Osteocyte (in vitro differentiated cells): Measurements from ENCODE around the gene CTSD. TPM values are rescaled to one million over a fixed set of nuclear protein-coding genes. Genes with fewer than 3 reads are reported as not detected.

Source experiments
- DNase-seq: peaks from one replicate; pipeline ENCODE4 v3.0.0; 2021; ENCODE audit warnings: mixed read lengths; ENCODE audit not compliant: unreplicated experiment; ENCODE audit errors: extremely low spot score
- H3K27ac Mint-ChIP-seq: one replicate; pipeline ENCODE4 v1.8.0; 2021; ENCODE audit warnings: mild to moderate bottlenecking, mixed read lengths; ENCODE audit not compliant: unreplicated experiment
- H3K27me3 Mint-ChIP-seq: one replicate; pipeline ENCODE4 v1.8.0; 2021; ENCODE audit warnings: mixed read lengths; ENCODE audit not compliant: unreplicated experiment
- H3K36me3 Mint-ChIP-seq: one replicate; pipeline ENCODE4 v1.8.0; 2021; ENCODE audit warnings: mixed read lengths; ENCODE audit not compliant: unreplicated experiment
- H3K4me1 Mint-ChIP-seq: one replicate; pipeline ENCODE4 v1.8.0; 2021; ENCODE audit warnings: mixed read lengths; ENCODE audit not compliant: unreplicated experiment
- H3K4me3 Mint-ChIP-seq: one replicate; pipeline ENCODE4 v1.8.0; 2021; ENCODE audit warnings: mild to moderate bottlenecking, moderate library complexity, mixed read lengths; ENCODE audit not compliant: unreplicated experiment
- H3K9me3 Mint-ChIP-seq: one replicate; pipeline ENCODE4 v1.8.0; 2021; ENCODE audit warnings: mixed read lengths; ENCODE audit not compliant: unreplicated experiment
- total RNA-seq: library from RNA; stranded (reverse); gene quantifications from 2 replicates; pipeline ENCODE4 v1.2.1, GENCODE V29; 2021
- TF ChIP-seq, protein P1 (sequence below): fragments of 200-600 bp; sonication (generic); IDR thresholded peaks from 2 replicates; pipeline ENCODE4 v1.5.0; 2021; ENCODE audit warnings: antibody characterized with exemption, mild to moderate bottlenecking, moderate library complexity

Gene CTSD
- total RNA-seq, 1 donor from 2014 or later: 2,062 TPM

DNA sequence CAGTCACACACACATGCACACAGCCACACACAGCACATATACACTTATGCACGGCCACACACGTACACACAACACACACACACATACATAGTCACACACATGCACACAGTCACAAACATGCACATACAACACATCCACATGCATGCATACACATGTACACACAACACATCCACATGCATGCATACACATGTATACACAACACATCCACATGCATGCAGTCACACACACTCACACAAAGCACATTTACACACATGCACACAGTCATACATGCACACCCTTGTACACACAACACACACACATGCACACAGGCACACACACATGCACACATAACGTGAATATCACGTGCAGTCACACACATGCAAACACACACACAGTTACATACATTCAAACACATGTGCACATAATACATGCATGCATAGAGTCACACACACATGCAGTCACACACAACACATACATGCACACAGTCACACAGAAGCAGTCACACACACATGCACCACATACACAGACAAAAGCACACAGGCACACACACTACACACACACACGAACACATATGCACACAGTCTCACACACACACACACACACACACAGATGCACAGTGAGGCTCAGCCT is 32.2 kb downstream of the CTSD start:
- peaks cover 65% of the 10 kb centered on the region for H3K27me3 Mint-ChIP-seq
- no peak for DNase-seq
- no peaks in the 10 kb centered on the region for H3K36me3 Mint-ChIP-seq
- H3K4me1 Mint-ChIP-seq: peaks cover 2% of the 10 kb centered on the region
- no peak overlapping the region for H3K4me3 Mint-ChIP-seq
- H3K9me3 Mint-ChIP-seq: no peaks in the 10 kb centered on the region
- TF ChIP-seq, protein P1, sequence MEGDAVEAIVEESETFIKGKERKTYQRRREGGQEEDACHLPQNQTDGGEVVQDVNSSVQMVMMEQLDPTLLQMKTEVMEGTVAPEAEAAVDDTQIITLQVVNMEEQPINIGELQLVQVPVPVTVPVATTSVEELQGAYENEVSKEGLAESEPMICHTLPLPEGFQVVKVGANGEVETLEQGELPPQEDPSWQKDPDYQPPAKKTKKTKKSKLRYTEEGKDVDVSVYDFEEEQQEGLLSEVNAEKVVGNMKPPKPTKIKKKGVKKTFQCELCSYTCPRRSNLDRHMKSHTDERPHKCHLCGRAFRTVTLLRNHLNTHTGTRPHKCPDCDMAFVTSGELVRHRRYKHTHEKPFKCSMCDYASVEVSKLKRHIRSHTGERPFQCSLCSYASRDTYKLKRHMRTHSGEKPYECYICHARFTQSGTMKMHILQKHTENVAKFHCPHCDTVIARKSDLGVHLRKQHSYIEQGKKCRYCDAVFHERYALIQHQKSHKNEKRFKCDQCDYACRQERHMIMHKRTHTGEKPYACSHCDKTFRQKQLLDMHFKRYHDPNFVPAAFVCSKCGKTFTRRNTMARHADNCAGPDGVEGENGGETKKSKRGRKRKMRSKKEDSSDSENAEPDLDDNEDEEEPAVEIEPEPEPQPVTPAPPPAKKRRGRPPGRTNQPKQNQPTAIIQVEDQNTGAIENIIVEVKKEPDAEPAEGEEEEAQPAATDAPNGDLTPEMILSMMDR: no peak
- no peak overlapping the region for H3K27ac Mint-ChIP-seq

- no peak for DNase-seq
- Mint-ChIP-seq H3K4me3 (no peak overlapping the region), H3K36me3 (no peaks in the 10 kb centered on the region), H3K9me3 (no peaks in the 10 kb centered on the region), H3K27me3 (peaks cover 60% of the 10 kb centered on the region), H3K27ac (no peak overlapping the region), H3K4me1 (peaks cover 2% of the 10 kb centered on the region)
- TF ChIP-seq, protein P1: no peak
These were observed 33.6 kb downstream of the CTSD start for GRCh38 chr11:1730059-1730629.

DNA sequence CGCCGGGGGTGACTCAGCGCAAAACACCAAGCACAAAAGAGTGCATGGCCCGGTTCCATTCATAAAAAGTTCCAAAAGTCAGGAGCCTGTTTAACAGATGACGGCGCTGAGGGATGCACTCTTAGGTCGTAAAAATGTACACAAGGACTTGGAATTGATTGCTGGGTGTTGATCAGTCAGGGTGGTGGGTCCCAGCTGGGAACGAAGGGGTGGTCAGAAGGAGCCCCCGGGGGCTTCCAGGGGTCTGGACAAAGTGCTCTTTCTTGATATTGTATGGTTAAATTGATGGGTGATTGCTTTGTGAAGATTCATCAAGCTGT is 34.1 kb downstream of the CTSD start:
- Mint-ChIP-seq H3K4me1 (peaks cover 2% of the 10 kb centered on the region), H3K27ac (no peak overlapping the region), H3K36me3 (no peaks in the 10 kb centered on the region), H3K9me3 (no peaks in the 10 kb centered on the region), H3K4me3 (no peak overlapping the region), H3K27me3 (peaks cover 63% of the 10 kb centered on the region)
- TF ChIP-seq, protein P1: no peak
- no peak for DNase-seq

DNA sequence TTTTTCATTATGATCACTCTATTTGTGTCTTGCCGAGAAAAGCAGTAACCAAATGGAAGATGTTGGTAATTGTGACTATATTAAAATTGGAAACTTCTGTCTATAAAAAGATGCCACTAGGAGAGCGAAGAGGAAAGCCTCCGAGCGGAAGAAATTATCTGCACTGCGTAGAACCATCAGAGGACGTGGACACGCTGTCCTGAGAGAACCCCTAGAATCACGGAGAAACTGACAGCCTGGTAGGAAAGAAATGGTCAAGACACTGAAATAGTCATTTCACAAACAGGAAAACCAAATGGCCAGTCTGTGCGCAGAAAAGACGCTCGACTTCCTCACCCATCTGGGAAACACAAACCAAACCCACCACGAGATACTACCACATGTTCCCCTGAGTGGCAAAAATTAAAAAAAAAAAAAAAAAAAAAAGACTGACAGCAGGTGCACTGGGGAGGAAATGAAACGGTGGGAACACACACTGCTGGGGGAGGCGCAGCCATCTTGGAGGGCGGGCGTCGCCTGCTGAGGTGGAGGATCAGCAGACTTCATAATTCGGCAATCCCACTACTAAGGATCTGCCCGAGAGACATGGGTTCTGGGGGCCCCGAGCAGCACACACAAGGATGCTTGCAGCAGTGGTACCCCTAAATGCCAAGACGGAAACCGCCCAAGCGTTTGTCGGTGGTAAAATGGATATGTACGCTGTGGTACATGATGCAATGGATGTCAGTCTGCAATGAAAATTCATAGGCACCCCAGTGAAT is 34.6 kb downstream of the CTSD start:
- H3K4me3 Mint-ChIP-seq: no peak overlapping the region
- H3K27me3 Mint-ChIP-seq: peaks cover 65% of the 10 kb centered on the region
- peaks cover 2% of the 10 kb centered on the region for H3K4me1 Mint-ChIP-seq
- H3K27ac Mint-ChIP-seq: no peak overlapping the region
- no peaks in the 10 kb centered on the region for H3K9me3 Mint-ChIP-seq
- no peaks in the 10 kb centered on the region for H3K36me3 Mint-ChIP-seq
- TF ChIP-seq, protein P1: no peak
- no peak for DNase-seq

DNA sequence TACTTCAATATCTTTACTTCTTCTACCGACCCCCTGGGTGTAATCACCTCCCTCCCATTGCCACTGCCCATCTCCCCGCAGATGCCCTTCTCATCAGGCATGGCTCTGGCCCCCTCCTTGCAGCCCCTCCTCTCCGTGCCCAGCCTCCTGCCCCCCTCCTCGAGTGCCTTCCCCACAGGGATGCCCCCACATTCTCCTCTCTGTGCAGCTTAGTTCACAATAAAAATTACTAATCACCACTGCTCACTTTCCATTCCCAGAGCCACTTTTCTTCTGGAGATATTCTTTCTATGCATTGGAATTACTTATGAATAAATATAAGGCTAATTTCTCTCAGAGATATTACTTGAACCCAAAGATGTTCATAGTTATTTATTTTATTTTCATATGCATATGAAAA is 35.4 kb downstream of the CTSD start:
- no peak for DNase-seq
- peaks cover 62% of the 10 kb centered on the region for H3K27me3 Mint-ChIP-seq
- no peaks in the 10 kb centered on the region for H3K36me3 Mint-ChIP-seq
- H3K4me1 Mint-ChIP-seq: no peaks in the 10 kb centered on the region
- no peaks in the 10 kb centered on the region for H3K9me3 Mint-ChIP-seq
- no peak overlapping the region for H3K27ac Mint-ChIP-seq
- no peak overlapping the region for H3K4me3 Mint-ChIP-seq
- TF ChIP-seq, protein P1: no peak
